HepG2 (cell line): Measurements from ENCODE around the gene CEBPE. TPM values are rescaled to one million over a fixed set of nuclear protein-coding genes. Genes with fewer than 3 reads are reported as not detected.
A peak's percentile ranks its signal among the peaks of the same experiment; 100 is the strongest.

Experiments used
- EZH2 ChIP-seq: conservative IDR thresholded peaks from 2 replicates; pipeline ENCODE4 v1.6.1; 2012; ENCODE audit warnings: mild to moderate bottlenecking, low read depth, low read length, moderate library complexity
- LCORL ChIP-seq, 2 experiments: fragments of 450-650 bp in 1 of 2; sonication (generic) in 1 of 2; formaldehyde crosslinking in 1 of 2; IDR thresholded peaks; 2 replicates each; pipeline versions ENCODE4 v1.5.0 to v1.6.1; 2017 to 2020; ENCODE audit warnings: antibody characterized with exemption in 1 of 2, missing genetic modification reagents in 1 of 2
- MAFK ChIP-seq, 2 experiments: IDR thresholded peaks in 1 of 2; conservative IDR thresholded peaks in 1 of 2; 2 replicates each; pipeline ENCODE4 v1.6.1; 2011; ENCODE audit warnings: improper control_type of control experiment in 2 of 2, low read length in 2 of 2
- PRPF4 ChIP-seq: fragments of 200-400 bp; formaldehyde crosslinking; IDR thresholded peaks from 2 replicates; pipeline ENCODE4 v1.6.1; 2016; ENCODE audit warnings: low read length, low read depth; ENCODE audit not compliant: poor library complexity, severe bottlenecking
- RBM22 ChIP-seq: fragments of 200-400 bp; formaldehyde crosslinking; optimal IDR thresholded peaks from 2 replicates; pipeline ENCODE3; 2017; ENCODE audit warnings: mild to moderate bottlenecking, low read length, moderate library complexity
- THAP11 ChIP-seq: IDR thresholded peaks from 2 replicates; pipeline ENCODE4 v1.6.1; 2016; ENCODE audit warnings: missing biosample characterization, missing genetic modification reagents
- polyA plus RNA-seq, 8 experiments: library from polyadenylated mRNA; depleted of rRNA in 3 of 8; stranded (reverse) in 7 of 8; unstranded in 1 of 8; fragments of >200 nt; fragmentation: Illumina TruSeq in 4 of 8; extraction: Trizol in 4 of 8; gene quantifications; 2 replicates each; pipeline versions ENCODE4 v1.2.1 to v1.2.3, GENCODE V29; 2011 to 2016; ENCODE audit warnings: low read depth in 4 of 8, missing spikeins in 1 of 8, mixed read lengths in 1 of 8; ENCODE audit not compliant: insufficient read depth in 1 of 8
- total RNA-seq, 5 experiments: library from RNA; depleted of rRNA; stranded (reverse); fragments of >200 nt; fragmentation: Illumina TruSeq; extraction: Trizol; gene quantifications; 2 replicates each; pipeline ENCODE4 v1.2.3, GENCODE V29; 2016; ENCODE audit warnings: low read depth in 1 of 5
- TF ChIP-seq, protein P1 (sequence below): sonication (generic); formaldehyde crosslinking; IDR thresholded peaks from 2 replicates; pipeline ENCODE4 v1.4.0; 2020; ENCODE audit warnings: missing genetic modification reagents
- TF ChIP-seq, protein P2 (sequence below): sonication (generic); formaldehyde crosslinking; IDR thresholded peaks from 2 replicates; pipeline ENCODE4 v1.4.0; 2020; ENCODE audit warnings: missing genetic modification reagents
- TF ChIP-seq, protein P3 (sequence below): sonication (generic); formaldehyde crosslinking; IDR thresholded peaks from 2 replicates; pipeline ENCODE4 v1.4.0; 2020; ENCODE audit warnings: missing genetic modification reagents
- TF ChIP-seq, protein P4 (sequence below): sonication (generic); formaldehyde crosslinking; conservative IDR thresholded peaks from 2 replicates; pipeline ENCODE4 v1.8.0; 2022; ENCODE audit warnings: missing genetic modification reagents
- TF ChIP-seq, protein P5 (sequence below): sonication (generic); formaldehyde crosslinking; IDR thresholded peaks from 2 replicates; pipeline ENCODE4 v1.5.1; 2020; ENCODE audit warnings: missing genetic modification reagents, mild to moderate bottlenecking, borderline replicate concordance
- TF ChIP-seq, protein P6 (sequence below): IDR thresholded peaks from 2 replicates; pipeline ENCODE4 v1.6.1; 2016; ENCODE audit warnings: missing compliant biosample characterization, missing genetic modification reagents, borderline replicate concordance

The CEBPE gene
- total and polyA plus RNA-seq, 2 of the 13 experiments (the other 11 are each of a cell fraction or from before 2014, with no cell fraction given), result 0.09 to 0.11 TPM

DNA sequence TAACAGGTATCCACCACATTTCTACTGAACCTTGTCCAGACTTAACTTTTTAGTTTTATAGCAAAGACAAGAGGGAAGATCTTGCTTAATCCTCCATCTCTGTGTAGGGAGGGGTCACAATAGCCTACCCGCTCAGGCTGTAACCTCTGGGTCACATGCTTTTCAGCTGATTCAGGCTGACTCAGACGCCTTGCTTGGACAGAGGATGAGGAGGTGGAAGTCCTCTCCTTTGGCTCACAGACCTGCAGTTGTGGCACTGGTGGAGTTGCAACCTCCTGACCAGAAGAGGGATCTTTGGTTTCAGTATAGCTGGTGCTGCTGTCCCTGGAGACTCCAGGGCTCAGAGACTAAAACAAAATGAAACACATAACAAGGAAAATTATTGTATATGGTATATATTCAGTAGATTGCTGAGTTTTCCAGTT lies 40.4 kb downstream of the CEBPE start (continued):
- TF ChIP-seq, protein P1, sequence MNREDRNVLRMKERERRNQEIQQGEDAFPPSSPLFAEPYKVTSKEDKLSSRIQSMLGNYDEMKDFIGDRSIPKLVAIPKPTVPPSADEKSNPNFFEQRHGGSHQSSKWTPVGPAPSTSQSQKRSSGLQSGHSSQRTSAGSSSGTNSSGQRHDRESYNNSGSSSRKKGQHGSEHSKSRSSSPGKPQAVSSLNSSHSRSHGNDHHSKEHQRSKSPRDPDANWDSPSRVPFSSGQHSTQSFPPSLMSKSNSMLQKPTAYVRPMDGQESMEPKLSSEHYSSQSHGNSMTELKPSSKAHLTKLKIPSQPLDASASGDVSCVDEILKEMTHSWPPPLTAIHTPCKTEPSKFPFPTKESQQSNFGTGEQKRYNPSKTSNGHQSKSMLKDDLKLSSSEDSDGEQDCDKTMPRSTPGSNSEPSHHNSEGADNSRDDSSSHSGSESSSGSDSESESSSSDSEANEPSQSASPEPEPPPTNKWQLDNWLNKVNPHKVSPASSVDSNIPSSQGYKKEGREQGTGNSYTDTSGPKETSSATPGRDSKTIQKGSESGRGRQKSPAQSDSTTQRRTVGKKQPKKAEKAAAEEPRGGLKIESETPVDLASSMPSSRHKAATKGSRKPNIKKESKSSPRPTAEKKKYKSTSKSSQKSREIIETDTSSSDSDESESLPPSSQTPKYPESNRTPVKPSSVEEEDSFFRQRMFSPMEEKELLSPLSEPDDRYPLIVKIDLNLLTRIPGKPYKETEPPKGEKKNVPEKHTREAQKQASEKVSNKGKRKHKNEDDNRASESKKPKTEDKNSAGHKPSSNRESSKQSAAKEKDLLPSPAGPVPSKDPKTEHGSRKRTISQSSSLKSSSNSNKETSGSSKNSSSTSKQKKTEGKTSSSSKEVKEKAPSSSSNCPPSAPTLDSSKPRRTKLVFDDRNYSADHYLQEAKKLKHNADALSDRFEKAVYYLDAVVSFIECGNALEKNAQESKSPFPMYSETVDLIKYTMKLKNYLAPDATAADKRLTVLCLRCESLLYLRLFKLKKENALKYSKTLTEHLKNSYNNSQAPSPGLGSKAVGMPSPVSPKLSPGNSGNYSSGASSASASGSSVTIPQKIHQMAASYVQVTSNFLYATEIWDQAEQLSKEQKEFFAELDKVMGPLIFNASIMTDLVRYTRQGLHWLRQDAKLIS, result no peak
- TF ChIP-seq, protein P2, sequence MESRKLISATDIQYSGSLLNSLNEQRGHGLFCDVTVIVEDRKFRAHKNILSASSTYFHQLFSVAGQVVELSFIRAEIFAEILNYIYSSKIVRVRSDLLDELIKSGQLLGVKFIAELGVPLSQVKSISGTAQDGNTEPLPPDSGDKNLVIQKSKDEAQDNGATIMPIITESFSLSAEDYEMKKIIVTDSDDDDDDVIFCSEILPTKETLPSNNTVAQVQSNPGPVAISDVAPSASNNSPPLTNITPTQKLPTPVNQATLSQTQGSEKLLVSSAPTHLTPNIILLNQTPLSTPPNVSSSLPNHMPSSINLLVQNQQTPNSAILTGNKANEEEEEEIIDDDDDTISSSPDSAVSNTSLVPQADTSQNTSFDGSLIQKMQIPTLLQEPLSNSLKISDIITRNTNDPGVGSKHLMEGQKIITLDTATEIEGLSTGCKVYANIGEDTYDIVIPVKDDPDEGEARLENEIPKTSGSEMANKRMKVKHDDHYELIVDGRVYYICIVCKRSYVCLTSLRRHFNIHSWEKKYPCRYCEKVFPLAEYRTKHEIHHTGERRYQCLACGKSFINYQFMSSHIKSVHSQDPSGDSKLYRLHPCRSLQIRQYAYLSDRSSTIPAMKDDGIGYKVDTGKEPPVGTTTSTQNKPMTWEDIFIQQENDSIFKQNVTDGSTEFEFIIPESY, result peak; percentile 57; the same call in 1 of the 2 replicates
- TF ChIP-seq THAP11 (CRISPR knock-in tag) (no peak), EZH2 (no peak), PRPF4 (no peak), MAFK (conservative IDR thresholded peaks at IDR 0.05 in 1 of 2, IDR thresholded peaks at IDR 0.05 in 1 of 2; ENCODE audit: low read length in 2 of 2) (0 out of 4 replicates have a peak, but pooled peaks of 1 of the 2 experiments have one; percentile 31), RBM22 (peak; percentile 57), LCORL (IDR thresholded peaks at IDR 0.05) (no peak), LCORL (CRISPR knock-in tag; IDR thresholded peaks at IDR 0.05) (no peak)
- TF ChIP-seq, protein P3, sequence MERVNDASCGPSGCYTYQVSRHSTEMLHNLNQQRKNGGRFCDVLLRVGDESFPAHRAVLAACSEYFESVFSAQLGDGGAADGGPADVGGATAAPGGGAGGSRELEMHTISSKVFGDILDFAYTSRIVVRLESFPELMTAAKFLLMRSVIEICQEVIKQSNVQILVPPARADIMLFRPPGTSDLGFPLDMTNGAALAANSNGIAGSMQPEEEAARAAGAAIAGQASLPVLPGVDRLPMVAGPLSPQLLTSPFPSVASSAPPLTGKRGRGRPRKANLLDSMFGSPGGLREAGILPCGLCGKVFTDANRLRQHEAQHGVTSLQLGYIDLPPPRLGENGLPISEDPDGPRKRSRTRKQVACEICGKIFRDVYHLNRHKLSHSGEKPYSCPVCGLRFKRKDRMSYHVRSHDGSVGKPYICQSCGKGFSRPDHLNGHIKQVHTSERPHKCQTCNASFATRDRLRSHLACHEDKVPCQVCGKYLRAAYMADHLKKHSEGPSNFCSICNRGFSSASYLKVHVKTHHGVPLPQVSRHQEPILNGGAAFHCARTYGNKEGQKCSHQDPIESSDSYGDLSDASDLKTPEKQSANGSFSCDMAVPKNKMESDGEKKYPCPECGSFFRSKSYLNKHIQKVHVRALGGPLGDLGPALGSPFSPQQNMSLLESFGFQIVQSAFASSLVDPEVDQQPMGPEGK (CRISPR knock-in tag), result peak; percentile 58; the same call in 1 of the 2 replicates
- TF ChIP-seq, protein P4, sequence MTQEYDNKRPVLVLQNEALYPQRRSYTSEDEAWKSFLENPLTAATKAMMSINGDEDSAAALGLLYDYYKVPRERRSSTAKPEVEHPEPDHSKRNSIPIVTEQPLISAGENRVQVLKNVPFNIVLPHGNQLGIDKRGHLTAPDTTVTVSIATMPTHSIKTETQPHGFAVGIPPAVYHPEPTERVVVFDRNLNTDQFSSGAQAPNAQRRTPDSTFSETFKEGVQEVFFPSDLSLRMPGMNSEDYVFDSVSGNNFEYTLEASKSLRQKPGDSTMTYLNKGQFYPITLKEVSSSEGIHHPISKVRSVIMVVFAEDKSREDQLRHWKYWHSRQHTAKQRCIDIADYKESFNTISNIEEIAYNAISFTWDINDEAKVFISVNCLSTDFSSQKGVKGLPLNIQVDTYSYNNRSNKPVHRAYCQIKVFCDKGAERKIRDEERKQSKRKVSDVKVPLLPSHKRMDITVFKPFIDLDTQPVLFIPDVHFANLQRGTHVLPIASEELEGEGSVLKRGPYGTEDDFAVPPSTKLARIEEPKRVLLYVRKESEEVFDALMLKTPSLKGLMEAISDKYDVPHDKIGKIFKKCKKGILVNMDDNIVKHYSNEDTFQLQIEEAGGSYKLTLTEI (CRISPR knock-in tag), result no peak
- TF ChIP-seq, protein P5, sequence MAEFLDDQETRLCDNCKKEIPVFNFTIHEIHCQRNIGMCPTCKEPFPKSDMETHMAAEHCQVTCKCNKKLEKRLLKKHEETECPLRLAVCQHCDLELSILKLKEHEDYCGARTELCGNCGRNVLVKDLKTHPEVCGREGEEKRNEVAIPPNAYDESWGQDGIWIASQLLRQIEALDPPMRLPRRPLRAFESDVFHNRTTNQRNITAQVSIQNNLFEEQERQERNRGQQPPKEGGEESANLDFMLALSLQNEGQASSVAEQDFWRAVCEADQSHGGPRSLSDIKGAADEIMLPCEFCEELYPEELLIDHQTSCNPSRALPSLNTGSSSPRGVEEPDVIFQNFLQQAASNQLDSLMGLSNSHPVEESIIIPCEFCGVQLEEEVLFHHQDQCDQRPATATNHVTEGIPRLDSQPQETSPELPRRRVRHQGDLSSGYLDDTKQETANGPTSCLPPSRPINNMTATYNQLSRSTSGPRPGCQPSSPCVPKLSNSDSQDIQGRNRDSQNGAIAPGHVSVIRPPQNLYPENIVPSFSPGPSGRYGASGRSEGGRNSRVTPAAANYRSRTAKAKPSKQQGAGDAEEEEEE (CRISPR knock-in tag), result no peak
- TF ChIP-seq, protein P6, sequence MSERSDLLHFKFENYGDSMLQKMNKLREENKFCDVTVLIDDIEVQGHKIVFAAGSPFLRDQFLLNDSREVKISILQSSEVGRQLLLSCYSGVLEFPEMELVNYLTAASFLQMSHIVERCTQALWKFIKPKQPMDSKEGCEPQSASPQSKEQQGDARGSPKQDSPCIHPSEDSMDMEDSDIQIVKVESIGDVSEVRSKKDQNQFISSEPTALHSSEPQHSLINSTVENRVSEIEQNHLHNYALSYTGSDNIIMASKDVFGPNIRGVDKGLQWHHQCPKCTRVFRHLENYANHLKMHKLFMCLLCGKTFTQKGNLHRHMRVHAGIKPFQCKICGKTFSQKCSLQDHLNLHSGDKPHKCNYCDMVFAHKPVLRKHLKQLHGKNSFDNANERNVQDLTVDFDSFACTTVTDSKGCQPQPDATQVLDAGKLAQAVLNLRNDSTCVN (CRISPR knock-in tag), result no peak
